Liver (tissue), 9 donors: ENCODE data around the gene VAV3. TPM values are rescaled to one million over a fixed set of nuclear protein-coding genes. Genes with fewer than 3 reads are reported as not detected.

ENCODE experiments used
- DNase-seq: peaks from one replicate; pipeline ENCODE4 v3.0.0-alpha.2; 2017; ENCODE audit warnings: low spot score
- H3K27ac ChIP-seq, 2 donors: one replicate each; pipeline ENCODE4 v1.7.0; 2013; ENCODE audit warnings: inconsistent platforms in 2 of 2, low read length in 2 of 2, control low read depth in 1 of 2, low read depth in 1 of 2, mild to moderate bottlenecking in 1 of 2
- H3K27me3 ChIP-seq, 4 donors: one replicate each; pipeline versions ENCODE4 v1.6.1 to v1.7.0; 2013; ENCODE audit warnings: low read length in 3 of 4, inconsistent platforms in 1 of 4, mild to moderate bottlenecking in 1 of 4, moderate library complexity in 1 of 4; ENCODE audit not compliant: control insufficient read depth in 4 of 4, insufficient read depth in 4 of 4
- H3K36me3 ChIP-seq, 4 donors: one replicate each; pipeline versions ENCODE4 v1.6.1 to v1.7.0; 2013; ENCODE audit warnings: low read length in 3 of 4, mild to moderate bottlenecking in 3 of 4, low read depth in 1 of 4, moderate library complexity in 1 of 4; ENCODE audit not compliant: control insufficient read depth in 4 of 4, insufficient read depth in 3 of 4
- H3K4me1 ChIP-seq, 4 donors: one replicate each; pipeline versions ENCODE4 v1.6.1 to v1.7.0; 2013; ENCODE audit warnings: low read length in 3 of 4, mild to moderate bottlenecking in 3 of 4, moderate library complexity in 1 of 4; ENCODE audit not compliant: control insufficient read depth in 4 of 4, insufficient read depth in 4 of 4
- H3K4me3 ChIP-seq, 3 donors: one replicate each; pipeline versions ENCODE4 v1.6.1 to v1.7.0; 2013; ENCODE audit warnings: low read length in 3 of 3, control low read depth in 1 of 3, low read depth in 1 of 3, mild to moderate bottlenecking in 1 of 3
- H3K9ac ChIP-seq, 2 donors: one replicate each; pipeline ENCODE4 v1.7.0; 2013; ENCODE audit warnings: low read length in 2 of 2, mild to moderate bottlenecking in 2 of 2, moderate library complexity in 2 of 2, control low read depth in 1 of 2, low read depth in 1 of 2
- H3K9me3 ChIP-seq, 4 donors: one replicate each; pipeline versions ENCODE4 v1.6.1 to v1.7.0; 2013; ENCODE audit warnings: low read length in 3 of 4; ENCODE audit not compliant: control insufficient read depth in 4 of 4
- EGR1 ChIP-seq, 2 donors: IDR thresholded peaks; 2 replicates each; pipeline ENCODE4 v1.6.1; 2016 to 2018; ENCODE audit warnings: antibody characterized with exemption in 2 of 2, low read depth in 2 of 2
- FOXA1 ChIP-seq: IDR thresholded peaks from 2 replicates; pipeline ENCODE4 v1.6.1; 2016; ENCODE audit warnings: antibody characterized with exemption
- FOXA2 ChIP-seq: IDR thresholded peaks from 2 replicates; pipeline ENCODE4 v1.6.1; 2016; ENCODE audit warnings: antibody characterized with exemption
- GABPA ChIP-seq, 2 donors: IDR thresholded peaks in 1 of 2; conservative IDR thresholded peaks in 1 of 2; 2 replicates each; pipeline ENCODE4 v1.6.1; 2016; ENCODE audit warnings: antibody characterized with exemption in 2 of 2, mild to moderate bottlenecking in 1 of 2, moderate library complexity in 1 of 2
- HNF4A ChIP-seq, 2 donors: conservative IDR thresholded peaks; 2 replicates each; pipeline ENCODE4 v1.6.1; 2016; ENCODE audit warnings: antibody characterized with exemption in 2 of 2, mild to moderate bottlenecking in 2 of 2
- HNF4G ChIP-seq: IDR thresholded peaks from 2 replicates; pipeline ENCODE4 v1.6.1; 2016; ENCODE audit warnings: antibody characterized with exemption
- JUND ChIP-seq, 2 donors: IDR thresholded peaks; 2 replicates each; pipeline ENCODE4 v1.6.1; 2016; ENCODE audit warnings: antibody characterized with exemption in 2 of 2
- RAD21 ChIP-seq, 2 donors: IDR thresholded peaks; 2 replicates each; pipeline ENCODE4 v1.6.1; 2016; ENCODE audit warnings: antibody characterized with exemption in 2 of 2, mild to moderate bottlenecking in 2 of 2
- RXRA ChIP-seq, 2 donors: IDR thresholded peaks; 2 replicates each; pipeline ENCODE4 v1.6.1; 2017 to 2018; ENCODE audit warnings: antibody characterized with exemption in 2 of 2, mild to moderate bottlenecking in 1 of 2
- SP1 ChIP-seq: IDR thresholded peaks from 2 replicates; pipeline ENCODE4 v1.6.1; 2018; ENCODE audit warnings: antibody characterized with exemption, mild to moderate bottlenecking
- TAF1 ChIP-seq: conservative IDR thresholded peaks from 2 replicates; pipeline ENCODE4 v1.6.1; 2016; ENCODE audit warnings: antibody characterized with exemption, mild to moderate bottlenecking
- YY1 ChIP-seq: IDR thresholded peaks from 2 replicates; pipeline ENCODE4 v1.6.1; 2016; ENCODE audit warnings: antibody characterized with exemption, mild to moderate bottlenecking
- WGBS: extraction: QIAGEN DNeasy Blood & Tissue Kit; methylation state at CpG from one replicate; pipeline ENCODE4 v1.1.7; 2013; 5-methylcytosine and 5-hydroxymethylcytosine counted together
- polyA plus RNA-seq, 2 donors: library from polyadenylated mRNA; stranded (reverse) in 1 of 2; unstranded in 1 of 2; fragments of 200-250 nt in 1 of 2; fragments of >200 nt in 1 of 2; fragmentation: Nextera tagmentation in 1 of 2; extraction: Ambion mirVana in 1 of 2; gene quantifications; one replicate each; pipeline versions ENCODE4 v1.2.1 to v1.2.3, GENCODE V29; 2013 to 2015
- total RNA-seq, 2 donors: library from RNA; depleted of rRNA; stranded (reverse); fragments of >200 nt; gene quantifications; one replicate each; pipeline ENCODE4 v1.2.3, GENCODE V29; 2014
- TF ChIP-seq, protein P1 (sequence below): fragments of 150-350 bp; IDR thresholded peaks from 2 replicates; pipeline ENCODE4 v1.5.1; 2017; ENCODE audit warnings: improper control_type of control experiment, low read depth, low read length; ENCODE audit not compliant: missing input control
- TF ChIP-seq, protein P2 (sequence below): IDR thresholded peaks from 2 replicates; pipeline ENCODE4 v1.6.1; 2016; ENCODE audit warnings: antibody characterized with exemption
- TF ChIP-seq, protein P3 (sequence below): IDR thresholded peaks from 2 replicates; pipeline ENCODE4 v1.6.1; 2016; ENCODE audit warnings: antibody characterized with exemption
- TF ChIP-seq, protein P4 (sequence below): IDR thresholded peaks from 2 replicates; pipeline ENCODE4 v1.6.1; 2016; ENCODE audit warnings: antibody characterized with exemption
- TF ChIP-seq, protein P5 (sequence below): IDR thresholded peaks from 2 replicates; pipeline ENCODE4 v1.6.1; 2016; ENCODE audit warnings: antibody characterized with exemption, mild to moderate bottlenecking
- donor health status: healthy.
- donor health status: healthy.
- donor health status: healthy.
- donor health status: healthy.
- donor health status: healthy.

VAV3 gene
- total and polyA plus RNA-seq, 4 donors, result 0.46 to 4.8 (median 2.7) TPM

DNA sequence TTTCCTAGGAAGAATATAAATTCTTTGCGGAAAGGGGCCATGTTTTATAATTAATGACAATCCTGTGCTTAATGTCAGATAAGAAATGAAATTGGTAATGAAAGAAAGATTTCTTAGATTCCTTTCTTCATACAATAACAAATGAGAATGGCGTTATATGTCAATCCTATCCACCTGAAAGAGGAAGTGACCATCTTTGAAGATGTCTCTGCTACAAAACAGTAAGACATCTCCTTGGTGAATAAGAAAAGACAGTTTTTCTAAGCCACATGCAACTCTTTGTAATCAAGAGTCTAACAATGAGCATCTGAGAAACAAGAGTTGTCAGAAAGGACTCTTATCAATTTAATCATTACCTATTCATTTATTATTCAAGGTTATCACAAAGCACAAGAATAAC, 286.0 kb downstream of the VAV3 start (continued):
- TF ChIP-seq, protein P1, sequence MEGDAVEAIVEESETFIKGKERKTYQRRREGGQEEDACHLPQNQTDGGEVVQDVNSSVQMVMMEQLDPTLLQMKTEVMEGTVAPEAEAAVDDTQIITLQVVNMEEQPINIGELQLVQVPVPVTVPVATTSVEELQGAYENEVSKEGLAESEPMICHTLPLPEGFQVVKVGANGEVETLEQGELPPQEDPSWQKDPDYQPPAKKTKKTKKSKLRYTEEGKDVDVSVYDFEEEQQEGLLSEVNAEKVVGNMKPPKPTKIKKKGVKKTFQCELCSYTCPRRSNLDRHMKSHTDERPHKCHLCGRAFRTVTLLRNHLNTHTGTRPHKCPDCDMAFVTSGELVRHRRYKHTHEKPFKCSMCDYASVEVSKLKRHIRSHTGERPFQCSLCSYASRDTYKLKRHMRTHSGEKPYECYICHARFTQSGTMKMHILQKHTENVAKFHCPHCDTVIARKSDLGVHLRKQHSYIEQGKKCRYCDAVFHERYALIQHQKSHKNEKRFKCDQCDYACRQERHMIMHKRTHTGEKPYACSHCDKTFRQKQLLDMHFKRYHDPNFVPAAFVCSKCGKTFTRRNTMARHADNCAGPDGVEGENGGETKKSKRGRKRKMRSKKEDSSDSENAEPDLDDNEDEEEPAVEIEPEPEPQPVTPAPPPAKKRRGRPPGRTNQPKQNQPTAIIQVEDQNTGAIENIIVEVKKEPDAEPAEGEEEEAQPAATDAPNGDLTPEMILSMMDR, result no peak
- TF ChIP-seq GABPA (IDR thresholded peaks at IDR 0.05 in 1 of 2, conservative IDR thresholded peaks at IDR 0.05 in 1 of 2), result no peak
- no peak for TF ChIP-seq EGR1 (IDR thresholded peaks at IDR 0.05; ENCODE audit: low read depth in 2 of 2)
- no peak for TF ChIP-seq HNF4A (conservative IDR thresholded peaks at IDR 0.05)
- TF ChIP-seq, protein P2, sequence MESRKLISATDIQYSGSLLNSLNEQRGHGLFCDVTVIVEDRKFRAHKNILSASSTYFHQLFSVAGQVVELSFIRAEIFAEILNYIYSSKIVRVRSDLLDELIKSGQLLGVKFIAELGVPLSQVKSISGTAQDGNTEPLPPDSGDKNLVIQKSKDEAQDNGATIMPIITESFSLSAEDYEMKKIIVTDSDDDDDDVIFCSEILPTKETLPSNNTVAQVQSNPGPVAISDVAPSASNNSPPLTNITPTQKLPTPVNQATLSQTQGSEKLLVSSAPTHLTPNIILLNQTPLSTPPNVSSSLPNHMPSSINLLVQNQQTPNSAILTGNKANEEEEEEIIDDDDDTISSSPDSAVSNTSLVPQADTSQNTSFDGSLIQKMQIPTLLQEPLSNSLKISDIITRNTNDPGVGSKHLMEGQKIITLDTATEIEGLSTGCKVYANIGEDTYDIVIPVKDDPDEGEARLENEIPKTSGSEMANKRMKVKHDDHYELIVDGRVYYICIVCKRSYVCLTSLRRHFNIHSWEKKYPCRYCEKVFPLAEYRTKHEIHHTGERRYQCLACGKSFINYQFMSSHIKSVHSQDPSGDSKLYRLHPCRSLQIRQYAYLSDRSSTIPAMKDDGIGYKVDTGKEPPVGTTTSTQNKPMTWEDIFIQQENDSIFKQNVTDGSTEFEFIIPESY, result no peak
- no peak for TF ChIP-seq FOXA2

DNA sequence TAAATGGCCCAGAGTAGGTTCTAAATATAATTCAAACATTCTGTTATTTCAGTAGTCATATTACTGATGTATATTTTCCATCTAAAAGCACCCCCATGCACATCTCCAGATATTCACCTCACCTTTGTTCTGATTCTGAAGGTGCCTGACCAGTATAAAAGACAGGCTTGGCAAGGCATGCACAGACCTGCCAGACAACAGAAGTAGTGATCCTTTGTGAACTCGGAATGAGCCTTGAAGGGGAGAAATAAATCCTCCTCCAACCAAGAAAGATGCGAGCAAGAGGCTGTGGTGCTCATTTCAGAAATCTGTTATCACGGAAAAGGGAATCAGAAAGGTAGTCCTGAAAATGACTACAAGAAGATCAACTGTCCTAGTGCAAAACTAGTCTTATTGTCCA, 287.3 kb downstream of the VAV3 start:
- WGBS, result 75% methylated on average over 3 of the region's 3 CpGs
- H3K4me1 ChIP-seq, result no peaks in the 10 kb centered on the region
- H3K4me3 ChIP-seq, result no peak overlapping the region
- no peak overlapping the region for H3K9ac ChIP-seq
- no peak overlapping the region for H3K27ac ChIP-seq
- no peaks in the 10 kb centered on the region for H3K27me3 ChIP-seq
- H3K36me3 ChIP-seq, result no peaks in the 10 kb centered on the region
- DNase-seq, result no peak
- peaks cover 0 to 4% (median 0%) of the 10 kb centered on the region in 4 donors for H3K9me3 ChIP-seq
- no peak for TF ChIP-seq SP1
- TF ChIP-seq FOXA2, result no peak
- TF ChIP-seq HNF4G, result no peak
- TF ChIP-seq HNF4A (conservative IDR thresholded peaks at IDR 0.05), result no peak
- TF ChIP-seq, protein P2, result no peak
- no peak for TF ChIP-seq YY1
- TF ChIP-seq EGR1 (IDR thresholded peaks at IDR 0.05; ENCODE audit: low read depth in 2 of 2), result no peak
- TF ChIP-seq RXRA (IDR thresholded peaks at IDR 0.05), result no peak
- TF ChIP-seq TAF1, result no peak
- TF ChIP-seq, protein P1, result no peak
- TF ChIP-seq RAD21 (IDR thresholded peaks at IDR 0.05), result no peak
- TF ChIP-seq, protein P3, sequence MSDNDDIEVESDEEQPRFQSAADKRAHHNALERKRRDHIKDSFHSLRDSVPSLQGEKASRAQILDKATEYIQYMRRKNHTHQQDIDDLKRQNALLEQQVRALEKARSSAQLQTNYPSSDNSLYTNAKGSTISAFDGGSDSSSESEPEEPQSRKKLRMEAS, result no peak
- TF ChIP-seq, protein P4, sequence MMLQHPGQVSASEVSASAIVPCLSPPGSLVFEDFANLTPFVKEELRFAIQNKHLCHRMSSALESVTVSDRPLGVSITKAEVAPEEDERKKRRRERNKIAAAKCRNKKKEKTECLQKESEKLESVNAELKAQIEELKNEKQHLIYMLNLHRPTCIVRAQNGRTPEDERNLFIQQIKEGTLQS, result no peak
- TF ChIP-seq, protein P5, sequence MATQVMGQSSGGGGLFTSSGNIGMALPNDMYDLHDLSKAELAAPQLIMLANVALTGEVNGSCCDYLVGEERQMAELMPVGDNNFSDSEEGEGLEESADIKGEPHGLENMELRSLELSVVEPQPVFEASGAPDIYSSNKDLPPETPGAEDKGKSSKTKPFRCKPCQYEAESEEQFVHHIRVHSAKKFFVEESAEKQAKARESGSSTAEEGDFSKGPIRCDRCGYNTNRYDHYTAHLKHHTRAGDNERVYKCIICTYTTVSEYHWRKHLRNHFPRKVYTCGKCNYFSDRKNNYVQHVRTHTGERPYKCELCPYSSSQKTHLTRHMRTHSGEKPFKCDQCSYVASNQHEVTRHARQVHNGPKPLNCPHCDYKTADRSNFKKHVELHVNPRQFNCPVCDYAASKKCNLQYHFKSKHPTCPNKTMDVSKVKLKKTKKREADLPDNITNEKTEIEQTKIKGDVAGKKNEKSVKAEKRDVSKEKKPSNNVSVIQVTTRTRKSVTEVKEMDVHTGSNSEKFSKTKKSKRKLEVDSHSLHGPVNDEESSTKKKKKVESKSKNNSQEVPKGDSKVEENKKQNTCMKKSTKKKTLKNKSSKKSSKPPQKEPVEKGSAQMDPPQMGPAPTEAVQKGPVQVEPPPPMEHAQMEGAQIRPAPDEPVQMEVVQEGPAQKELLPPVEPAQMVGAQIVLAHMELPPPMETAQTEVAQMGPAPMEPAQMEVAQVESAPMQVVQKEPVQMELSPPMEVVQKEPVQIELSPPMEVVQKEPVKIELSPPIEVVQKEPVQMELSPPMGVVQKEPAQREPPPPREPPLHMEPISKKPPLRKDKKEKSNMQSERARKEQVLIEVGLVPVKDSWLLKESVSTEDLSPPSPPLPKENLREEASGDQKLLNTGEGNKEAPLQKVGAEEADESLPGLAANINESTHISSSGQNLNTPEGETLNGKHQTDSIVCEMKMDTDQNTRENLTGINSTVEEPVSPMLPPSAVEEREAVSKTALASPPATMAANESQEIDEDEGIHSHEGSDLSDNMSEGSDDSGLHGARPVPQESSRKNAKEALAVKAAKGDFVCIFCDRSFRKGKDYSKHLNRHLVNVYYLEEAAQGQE, result no peak
- no peak for TF ChIP-seq GABPA (IDR thresholded peaks at IDR 0.05 in 1 of 2, conservative IDR thresholded peaks at IDR 0.05 in 1 of 2)
- no peak for TF ChIP-seq FOXA1
- no peak for TF ChIP-seq JUND (IDR thresholded peaks at IDR 0.05)
